GM18907 (cell line): Measurements from ENCODE around the gene SHISA3.
"Not testable (repeated sequence)": the region's sequence is repeated elsewhere in the genome, so short reads cannot be mapped to it uniquely, and the experiment has no call there.

Experiments used
- ATAC-seq: cut with Tn5 transposase; IDR thresholded peaks from one replicate; pipeline ENCODE4 v1.9.1; 2021; ENCODE audit warnings: mild to moderate bottlenecking, moderate library complexity; ENCODE audit not compliant: unreplicated experiment

The SHISA3 gene

GRCh38 chr4:42396752-42397634, at the start of gene SHISA3:
SHISA3 (plus strand) TSS chr4:42397488; CDS start chr4:42398057, 569 bp downstream.
- peak; percentile 40 for ATAC-seq

- ATAC-seq = no peak
Measured at GRCh38 chr4:42348247-42348646, 49.0 kb upstream of the SHISA3 start.

- no peak for ATAC-seq
Measured at GRCh38 chr4:42348692-42349091, 48.6 kb upstream of the SHISA3 start.

GRCh38 chr4:42350611-42351182, 46.6 kb upstream of the SHISA3 start:
- ATAC-seq = no peak

- no peak for ATAC-seq
Measured at GRCh38 chr4:42352049-42352448, 45.2 kb upstream of the SHISA3 start.

- ATAC-seq = no peak
Measured at GRCh38 chr4:42357325-42357724, 40.0 kb upstream of the SHISA3 start.

- ATAC-seq = no peak
Measured at GRCh38 chr4:42359711-42360110, 37.6 kb upstream of the SHISA3 start.

- ATAC-seq = no peak
Measured at GRCh38 chr4:42360256-42360669, 37.0 kb upstream of the SHISA3 start.

GRCh38 chr4:42361456-42361855, 35.8 kb upstream of the SHISA3 start:
- ATAC-seq = no peak

- ATAC-seq = no peak
Measured at GRCh38 chr4:42362591-42362990, 34.7 kb upstream of the SHISA3 start.

- ATAC-seq = no peak
Measured at GRCh38 chr4:42363614-42364013, 33.7 kb upstream of the SHISA3 start.

- ATAC-seq = no peak
Measured at GRCh38 chr4:42364266-42365053, 32.8 kb upstream of the SHISA3 start.

- ATAC-seq = no peak
Measured at GRCh38 chr4:42366959-42367358, 30.3 kb upstream of the SHISA3 start.

GRCh38 chr4:42369489-42369888, 27.8 kb upstream of the SHISA3 start:
- no peak for ATAC-seq

- peak; percentile 68 for ATAC-seq
Measured at GRCh38 chr4:42371305-42372252, 25.7 kb upstream of the SHISA3 start.

GRCh38 chr4:42372303-42372702, 25.0 kb upstream of the SHISA3 start:
- not testable (repeated sequence) for ATAC-seq

GRCh38 chr4:42377497-42377896, 19.8 kb upstream of the SHISA3 start:
- ATAC-seq = no peak

GRCh38 chr4:42381666-42382065, 15.6 kb upstream of the SHISA3 start:
- no peak for ATAC-seq

- ATAC-seq = no peak
Measured at GRCh38 chr4:42385516-42385915, 11.8 kb upstream of the SHISA3 start.

GRCh38 chr4:42390622-42391354, 6.5 kb upstream of the SHISA3 start:
- no peak for ATAC-seq
